ENCODE measurements around the gene TWNK. TPM values are rescaled to one million over a fixed set of nuclear protein-coding genes. Genes with fewer than 3 reads are reported as not detected.

The TWNK gene
- total RNA-seq, 1 experiment from 2014 or later, result 38.7 TPM

DNA sequence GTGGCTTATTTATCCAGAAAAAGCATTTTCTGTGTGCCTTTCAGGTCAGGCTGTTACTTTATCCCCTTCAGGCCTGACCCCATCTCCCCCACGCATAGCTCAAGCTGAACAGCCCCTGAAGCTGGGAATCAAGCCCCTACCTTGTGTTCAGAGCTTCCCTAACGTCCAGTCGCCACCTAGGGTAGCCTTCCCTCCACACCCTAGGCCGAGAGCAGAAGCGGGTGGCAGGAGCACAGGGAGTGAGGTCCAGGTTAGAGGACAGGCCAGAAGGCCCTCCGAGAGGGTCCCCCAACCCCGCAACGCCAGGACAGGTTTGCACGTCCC, 18.5 kb upstream of the TWNK start:
- no peak overlapping the region for H2BK120ac ChIP-seq (ENCODE audit: low read depth, low read length, poor library complexity, severe bottlenecking)
- H4K91ac ChIP-seq (ENCODE audit: insufficient read length, low read depth, low read length), result no peak overlapping the region
- H3K23ac ChIP-seq (ENCODE audit: insufficient read length, low read depth, low read length), result no peak overlapping the region
- peaks cover 12% of the 10 kb centered on the region for H3K23me2 ChIP-seq (ENCODE audit: insufficient read length, low read depth, low read length, poor library complexity, severe bottlenecking)
- Mint-ChIP-seq H3K27ac (no peak overlapping the region), H3K27me3 (ENCODE audit: low read depth) (peaks cover 7% of the 10 kb centered on the region), H3K4me1 (peaks cover 32 to 34% of the 10 kb centered on the region in 2 experiments), H3K9me3 (no peaks in the 10 kb centered on the region; a peak in 1 of 5 replicates), H3K36me3 (ENCODE audit: insufficient read depth in 1 of 3, low read depth in 3 of 3) (peaks cover 0 to 2% (median 0%) of the 10 kb centered on the region in 3 experiments; a peak in 1 of 7 replicates), H3K4me3 (peak overlapping the region; percentile 66 to 84)
- no peak overlapping the region for H2AFZ ChIP-seq (ENCODE audit: low read length)
- no peaks in the 10 kb centered on the region for H3K27me3 ChIP-seq (ENCODE audit: insufficient read depth, low read length)
- H2BK12ac ChIP-seq (ENCODE audit: insufficient read length, low read depth, low read length), result no peak overlapping the region
- H3K4ac ChIP-seq (ENCODE audit: low read depth, low read length), result no peak overlapping the region
- no peak for DNase-seq
- no peaks in the 10 kb centered on the region for H3K79me1 ChIP-seq (ENCODE audit: insufficient read depth, low read depth, low read length, poor library complexity, severe bottlenecking)
- no peak overlapping the region for H3K18ac ChIP-seq (ENCODE audit: insufficient read length, low read depth, low read length)
- H3K4me2 ChIP-seq (ENCODE audit: insufficient read depth, insufficient read length, low read length), result peak overlapping the region; percentile 95
- no peaks in the 10 kb centered on the region for H3K79me2 ChIP-seq (ENCODE audit: insufficient read depth, low read length)
- H4K20me1 ChIP-seq (ENCODE audit: control insufficient read depth, insufficient read depth, insufficient read length), result no peaks in the 10 kb centered on the region
- TF ChIP-seq, protein P1, sequence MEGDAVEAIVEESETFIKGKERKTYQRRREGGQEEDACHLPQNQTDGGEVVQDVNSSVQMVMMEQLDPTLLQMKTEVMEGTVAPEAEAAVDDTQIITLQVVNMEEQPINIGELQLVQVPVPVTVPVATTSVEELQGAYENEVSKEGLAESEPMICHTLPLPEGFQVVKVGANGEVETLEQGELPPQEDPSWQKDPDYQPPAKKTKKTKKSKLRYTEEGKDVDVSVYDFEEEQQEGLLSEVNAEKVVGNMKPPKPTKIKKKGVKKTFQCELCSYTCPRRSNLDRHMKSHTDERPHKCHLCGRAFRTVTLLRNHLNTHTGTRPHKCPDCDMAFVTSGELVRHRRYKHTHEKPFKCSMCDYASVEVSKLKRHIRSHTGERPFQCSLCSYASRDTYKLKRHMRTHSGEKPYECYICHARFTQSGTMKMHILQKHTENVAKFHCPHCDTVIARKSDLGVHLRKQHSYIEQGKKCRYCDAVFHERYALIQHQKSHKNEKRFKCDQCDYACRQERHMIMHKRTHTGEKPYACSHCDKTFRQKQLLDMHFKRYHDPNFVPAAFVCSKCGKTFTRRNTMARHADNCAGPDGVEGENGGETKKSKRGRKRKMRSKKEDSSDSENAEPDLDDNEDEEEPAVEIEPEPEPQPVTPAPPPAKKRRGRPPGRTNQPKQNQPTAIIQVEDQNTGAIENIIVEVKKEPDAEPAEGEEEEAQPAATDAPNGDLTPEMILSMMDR (conservative IDR thresholded peaks at IDR 0.05), result no peak
- H3K9me3 ChIP-seq (ENCODE audit: control insufficient read depth, low read depth, low read length), result no peaks in the 10 kb centered on the region
- no peak overlapping the region for H2AK5ac ChIP-seq (ENCODE audit: insufficient read length, low read length)
- no peak overlapping the region for H3K27ac ChIP-seq (ENCODE audit: insufficient read length, low read depth, low read length)
- H4K8ac ChIP-seq (replicated peaks; ENCODE audit: insufficient read length, low read depth, low read length), result no peak overlapping the region
- no peak overlapping the region for H3T11ph ChIP-seq (ENCODE audit: low read length)
- no CpG with 5 or more reads among the region's 9 CpGs for WGBS (ENCODE audit: extremely low coverage, insufficient read length, low lambda C conversion rate)
- H3K14ac ChIP-seq (ENCODE audit: insufficient read depth, low read length), result 0 out of 2 replicates have a peak overlapping the region, but pooled peaks have one; percentile 26
- H3K56ac ChIP-seq (ENCODE audit: insufficient read length, low read depth, low read length), result no peak overlapping the region
- H3K9ac ChIP-seq (ENCODE audit: extremely low read depth, insufficient read length, low read length), result no peak overlapping the region
- H2BK20ac ChIP-seq (ENCODE audit: low read depth, low read length, poor library complexity, severe bottlenecking), result no peak overlapping the region
- no peak overlapping the region for H2BK15ac ChIP-seq (ENCODE audit: low read depth, low read length)
- H2BK5ac ChIP-seq (ENCODE audit: insufficient read length, low read length), result no peak overlapping the region
- no peak overlapping the region for H4K5ac ChIP-seq (ENCODE audit: insufficient read length, low read depth, low read length)
- no peaks in the 10 kb centered on the region for H3K4me1 ChIP-seq (ENCODE audit: insufficient read depth, low read length)
